RPMI7951 (cell line): ENCODE measurements around the gene TRIM13. TPM values are rescaled to one million over a fixed set of nuclear protein-coding genes. Genes with fewer than 3 reads are reported as not detected.
"Not testable (repeated sequence)": the region's sequence is repeated elsewhere in the genome, so short reads cannot be mapped to it uniquely, and the experiment has no call there.

Experiments used
- DNase-seq: peaks from one replicate; pipeline ENCODE4 v3.0.0-alpha.2; 2012; ENCODE audit warnings: low read depth
- total RNA-seq: library from RNA; depleted of rRNA; stranded (reverse); fragments of >200 nt; shearing (Covaris generic); gene quantifications from 2 replicates; pipeline ENCODE4 v1.2.3, GENCODE V29; 2014

Gene TRIM13
- total RNA-seq, 1 experiment from 2014 or later = 7.4 TPM

- no peak for DNase-seq
Observed at GRCh38 chr13:49997955-49998354, 1.1 kb downstream of the TRIM13 start.

DNA sequence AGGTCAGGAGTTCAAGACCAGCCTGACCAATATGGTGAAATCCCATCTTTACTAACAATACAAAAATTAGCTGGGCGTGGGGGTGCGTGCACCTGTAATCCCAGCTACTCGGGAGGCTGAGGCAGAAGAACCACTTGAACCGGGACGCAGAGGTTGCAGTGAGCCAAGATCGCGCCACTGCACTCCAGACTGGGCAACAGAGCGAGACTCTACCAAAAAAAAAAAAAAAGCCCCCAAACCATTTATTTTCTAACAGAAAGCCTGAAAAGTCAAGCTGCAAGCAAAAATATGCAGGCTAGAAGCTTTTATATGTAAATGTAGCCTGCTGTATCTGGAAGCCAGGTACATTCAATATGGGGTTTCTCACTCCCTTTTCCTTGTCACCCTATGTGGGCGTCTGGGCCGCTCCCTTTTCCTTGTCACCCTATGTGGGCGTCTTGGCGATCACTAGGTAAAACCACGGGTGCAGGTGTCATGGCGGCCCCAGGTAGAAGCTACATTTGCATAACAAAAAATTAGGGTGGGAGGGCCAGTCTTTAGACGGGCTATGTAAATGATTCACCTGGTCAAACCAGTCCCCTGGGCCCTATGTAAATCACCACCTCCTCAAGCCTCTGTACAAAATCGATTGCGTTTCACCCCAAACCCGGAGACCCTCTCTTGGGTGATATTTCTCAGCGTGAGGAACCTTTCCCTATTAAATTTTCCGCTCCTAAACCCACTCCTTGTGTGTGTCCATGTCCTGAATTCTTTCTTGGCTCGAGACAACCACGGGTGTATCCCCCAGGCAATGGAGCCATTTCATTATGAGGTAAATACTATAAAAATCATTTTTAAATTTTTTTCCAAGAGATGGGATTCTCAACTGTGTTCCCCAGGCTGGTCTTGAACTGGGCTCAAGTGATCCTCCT lies 2.1 kb downstream of the TRIM13 start:
- no peak for DNase-seq

DNA sequence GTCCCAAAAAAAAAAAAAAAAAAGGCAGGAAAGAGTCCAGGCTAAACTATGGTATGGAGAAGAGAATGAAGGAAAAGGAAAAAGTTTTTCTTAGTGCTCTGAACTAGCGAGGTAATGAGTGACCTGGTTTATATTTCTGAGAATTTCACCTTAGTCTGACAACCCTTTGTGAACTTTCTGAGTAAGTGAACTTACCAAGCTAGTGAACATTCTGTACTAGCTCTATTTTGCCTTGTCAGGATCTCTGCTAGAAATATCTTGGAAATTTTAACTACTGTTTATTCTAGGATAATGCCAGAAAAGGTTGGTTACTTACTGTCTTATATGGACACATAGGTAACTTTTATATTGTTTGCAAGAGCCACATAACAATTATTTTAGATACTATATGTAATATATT lies 4.4 kb downstream of the TRIM13 start:
- DNase-seq = no peak

GRCh38 chr13:50006426-50007135 lies 9.7 kb downstream of the TRIM13 start:
- DNase-seq = no peak

DNA sequence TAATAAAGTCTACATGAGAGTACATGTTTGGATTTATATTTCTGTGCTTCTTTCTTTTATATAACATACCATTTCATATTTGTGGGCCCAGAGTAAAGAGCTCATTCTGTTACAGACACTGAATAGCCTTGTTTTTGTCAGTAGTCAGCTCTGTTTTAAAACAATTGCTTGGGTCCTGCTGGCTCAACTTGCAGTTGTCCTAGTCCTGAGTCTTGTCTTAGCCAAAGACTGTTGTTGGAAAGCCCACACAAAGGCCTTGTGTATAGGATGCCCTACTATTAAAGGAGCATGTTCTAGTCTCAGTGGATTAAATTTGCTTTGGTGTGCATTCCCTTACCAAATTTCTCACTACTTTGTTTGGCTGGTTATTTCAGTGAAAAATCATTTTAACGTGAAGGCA lies 14.6 kb downstream of the TRIM13 start:
- no peak for DNase-seq

DNA sequence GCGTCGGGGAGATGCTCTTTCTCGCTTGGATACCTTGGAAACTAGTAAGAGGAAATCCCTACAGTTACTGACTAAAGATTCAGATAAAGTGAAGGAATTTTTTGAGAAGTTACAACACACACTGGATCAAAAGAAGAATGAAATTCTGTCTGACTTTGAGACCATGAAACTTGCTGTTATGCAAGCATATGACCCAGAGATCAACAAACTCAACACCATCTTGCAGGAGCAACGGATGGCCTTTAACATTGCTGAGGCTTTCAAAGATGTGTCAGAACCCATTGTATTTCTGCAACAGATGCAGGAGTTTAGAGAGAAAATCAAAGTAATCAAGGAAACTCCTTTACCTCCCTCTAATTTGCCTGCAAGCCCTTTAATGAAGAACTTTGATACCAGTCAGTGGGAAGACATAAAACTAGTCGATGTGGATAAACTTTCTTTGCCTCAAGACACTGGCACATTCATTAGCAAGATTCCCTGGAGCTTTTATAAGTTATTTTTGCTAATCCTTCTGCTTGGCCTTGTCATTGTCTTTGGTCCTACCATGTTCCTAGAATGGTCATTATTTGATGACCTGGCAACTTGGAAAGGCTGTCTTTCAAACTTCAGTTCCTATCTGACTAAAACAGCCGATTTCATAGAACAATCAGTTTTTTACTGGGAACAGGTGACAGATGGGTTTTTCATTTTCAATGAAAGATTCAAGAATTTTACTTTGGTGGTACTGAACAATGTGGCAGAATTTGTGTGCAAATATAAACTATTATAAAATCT lies 15.7 kb downstream of the TRIM13 start:
- DNase-seq = no peak

DNA sequence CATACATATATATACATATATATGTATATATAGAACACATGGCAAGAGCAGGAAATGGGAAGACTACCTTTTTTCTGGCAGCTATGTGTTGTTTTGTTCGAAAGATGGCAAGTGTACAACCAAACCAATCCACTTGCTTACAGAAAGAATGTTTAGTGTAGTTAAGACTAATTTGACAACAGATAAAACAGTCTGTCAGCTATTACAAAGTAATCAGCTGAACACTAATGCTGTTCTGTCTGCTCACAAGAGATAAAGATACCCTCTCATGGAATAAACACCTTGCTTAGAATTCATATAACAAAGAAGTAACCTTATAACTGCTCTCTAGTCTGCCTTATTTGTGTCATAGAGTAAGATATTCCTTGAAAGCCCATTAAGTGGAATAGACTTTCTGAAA lies 17.5 kb downstream of the TRIM13 start:
- DNase-seq = no peak

GRCh38 chr13:50015258-50015657 lies 18.4 kb downstream of the TRIM13 start, which contains the start of gene KCNRG:
KCNRG (plus strand) TSS chr13:50015444; CDS start chr13:50015494, 50 bp downstream.
- no peak for DNase-seq

- no peak for DNase-seq
Observed at GRCh38 chr13:50015750-50016149, 18.9 kb downstream of the TRIM13 start.

- no peak for DNase-seq
Observed at GRCh38 chr13:50016444-50016843, 19.6 kb downstream of the TRIM13 start.

DNA sequence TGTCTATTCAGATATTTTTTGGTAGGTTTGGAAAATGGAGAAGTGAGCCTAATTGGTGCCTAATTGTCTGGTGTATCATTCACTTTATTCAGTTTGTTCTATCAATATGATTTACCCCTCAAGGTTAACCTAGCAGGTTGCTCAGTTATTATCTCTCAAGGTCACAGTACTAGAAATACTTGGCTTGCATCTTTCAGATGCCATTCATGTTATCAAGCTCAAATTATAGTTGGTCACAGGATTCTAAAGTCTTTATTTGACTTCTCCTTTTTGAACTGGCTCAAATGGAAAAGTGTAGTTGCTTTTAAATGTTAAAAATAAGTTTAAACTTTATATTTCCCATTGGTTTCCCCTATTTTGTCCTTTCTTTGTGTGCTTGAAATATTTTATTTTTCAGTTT lies 21.0 kb downstream of the TRIM13 start:
- DNase-seq = no peak

GRCh38 chr13:50025436-50025835 lies 28.6 kb downstream of the TRIM13 start:
- DNase-seq = no peak

DNA sequence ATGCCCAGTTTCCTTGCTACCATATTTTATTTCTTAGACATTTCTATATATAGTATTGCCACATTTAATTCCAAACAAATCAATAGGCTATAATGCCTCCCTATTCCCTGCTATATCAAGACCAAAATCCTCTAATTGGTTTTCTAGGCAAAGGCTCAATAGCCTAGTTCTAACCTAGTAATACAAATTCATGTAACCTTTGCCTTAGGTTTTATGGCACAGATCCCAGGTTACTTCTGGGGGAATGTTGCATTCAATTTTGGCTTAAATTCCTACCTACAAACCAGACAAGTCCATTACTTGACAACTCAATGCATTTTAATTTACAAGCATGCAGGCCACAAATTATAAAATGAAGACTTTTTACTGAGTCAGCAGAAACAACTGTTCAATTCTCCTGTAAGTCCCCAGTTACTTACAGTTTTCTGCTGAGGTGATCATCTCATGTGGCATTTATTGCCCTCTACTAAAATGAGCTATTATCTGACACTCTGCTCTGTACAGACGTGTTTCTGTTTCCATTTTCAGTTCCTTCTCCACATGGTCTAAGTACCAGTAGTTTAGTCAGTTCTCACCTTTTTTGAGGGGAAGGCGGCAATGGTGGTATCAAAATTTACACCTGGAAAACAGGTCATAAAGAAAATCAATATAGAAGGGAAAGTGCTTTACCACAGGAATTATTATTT lies 30.1 kb downstream of the TRIM13 start:
- no peak for DNase-seq

DNA sequence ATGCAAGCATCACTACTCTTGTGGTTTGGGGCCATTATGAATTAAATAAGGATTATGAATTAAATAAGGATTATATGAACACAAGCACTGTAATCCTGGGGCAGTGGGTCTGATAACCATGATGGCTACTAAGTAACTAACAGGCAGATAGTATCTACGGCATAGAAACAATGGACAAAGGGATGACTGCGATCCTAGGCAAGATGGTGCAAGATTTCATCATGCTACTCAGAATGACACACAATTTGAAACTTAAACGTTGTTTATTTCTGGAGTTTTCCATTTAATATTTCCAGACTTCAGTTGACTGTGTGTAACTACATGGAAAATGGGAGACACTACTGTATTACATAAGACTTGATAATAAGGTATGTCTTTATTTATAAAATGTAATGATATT lies 33.5 kb downstream of the TRIM13 start:
- peak; percentile 2 for DNase-seq

DNA sequence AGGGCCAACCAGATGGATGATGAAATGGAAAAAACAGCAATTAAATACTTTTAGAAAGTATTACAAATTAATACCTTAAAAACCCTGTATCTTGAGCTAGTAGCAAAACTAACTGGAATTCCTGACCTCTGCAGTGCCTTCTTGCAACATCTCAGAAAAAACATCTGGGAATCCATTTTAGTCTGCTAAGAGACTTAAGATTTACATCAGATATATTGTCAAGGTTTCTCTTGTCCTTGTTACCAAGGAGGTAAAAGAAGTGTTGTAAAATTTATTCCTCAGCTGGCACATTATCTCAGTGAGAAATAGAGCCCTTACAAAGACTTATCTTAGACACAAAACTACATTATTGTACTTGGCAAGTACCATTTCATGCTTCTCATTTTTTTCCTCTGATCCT lies 36.9 kb downstream of the TRIM13 start:
- DNase-seq = no peak

- no peak for DNase-seq
Observed at GRCh38 chr13:50037788-50038187, 40.9 kb downstream of the TRIM13 start.

GRCh38 chr13:50038266-50038665 lies 41.4 kb downstream of the TRIM13 start:
- DNase-seq = no peak

GRCh38 chr13:50052478-50052877 lies 55.6 kb downstream of the TRIM13 start:
- DNase-seq = no peak

DNA sequence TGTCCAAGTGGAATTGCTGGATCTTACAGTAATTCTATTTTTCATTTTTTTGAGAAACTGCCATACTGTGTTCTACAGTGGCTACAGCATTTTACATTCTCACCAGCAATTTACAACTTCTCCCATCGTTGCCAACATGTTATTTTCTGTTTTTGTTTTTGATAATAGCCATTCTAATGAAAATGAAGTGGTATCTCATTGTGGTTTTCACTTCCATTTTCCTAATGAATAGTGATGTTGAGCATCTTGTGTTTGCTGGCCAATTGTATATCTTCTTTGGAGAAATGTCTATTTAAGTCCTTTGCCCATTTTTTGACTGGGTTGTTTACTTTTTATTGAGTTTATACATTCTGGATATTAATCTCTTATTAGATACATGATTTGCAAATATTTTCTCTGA lies 57.0 kb downstream of the TRIM13 start:
- DNase-seq = no peak

DNA sequence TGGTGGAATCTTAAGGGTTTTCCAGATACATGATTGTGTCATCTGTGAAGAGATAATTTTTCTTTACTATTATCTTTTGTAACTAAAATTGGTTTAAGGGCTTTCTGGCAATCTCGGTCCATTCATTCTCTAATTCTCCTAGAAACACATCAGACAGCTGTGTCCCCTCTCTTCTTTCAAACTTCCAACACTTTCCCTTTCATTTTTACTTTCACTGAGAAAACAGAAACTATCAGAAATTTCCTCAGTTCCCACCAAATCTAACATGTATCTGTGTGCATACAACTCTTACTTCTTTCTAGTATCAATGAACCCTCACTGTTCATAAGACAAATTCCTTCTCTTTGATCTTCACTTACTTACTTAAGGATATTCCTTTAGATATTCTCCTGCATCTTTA lies 58.6 kb downstream of the TRIM13 start:
- DNase-seq = no peak

DNA sequence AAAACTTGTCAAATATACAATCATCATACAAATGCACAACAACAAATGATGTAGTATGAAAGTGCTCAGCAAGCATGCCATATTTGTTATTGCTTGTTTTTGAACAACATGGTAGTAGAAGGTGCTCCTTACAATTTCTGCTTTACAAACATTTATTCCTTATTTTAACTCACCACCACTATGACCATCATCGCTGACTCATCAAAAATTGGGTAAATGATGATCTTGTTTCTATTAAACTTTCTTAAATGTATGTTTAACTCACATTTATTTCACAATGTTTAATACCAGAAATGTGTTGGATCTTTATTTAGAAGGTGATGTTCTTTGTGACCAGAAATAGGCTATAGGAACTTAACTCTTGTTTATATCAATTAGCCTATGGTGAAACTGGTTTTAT lies 63.9 kb downstream of the TRIM13 start:
- no peak for DNase-seq

DNA sequence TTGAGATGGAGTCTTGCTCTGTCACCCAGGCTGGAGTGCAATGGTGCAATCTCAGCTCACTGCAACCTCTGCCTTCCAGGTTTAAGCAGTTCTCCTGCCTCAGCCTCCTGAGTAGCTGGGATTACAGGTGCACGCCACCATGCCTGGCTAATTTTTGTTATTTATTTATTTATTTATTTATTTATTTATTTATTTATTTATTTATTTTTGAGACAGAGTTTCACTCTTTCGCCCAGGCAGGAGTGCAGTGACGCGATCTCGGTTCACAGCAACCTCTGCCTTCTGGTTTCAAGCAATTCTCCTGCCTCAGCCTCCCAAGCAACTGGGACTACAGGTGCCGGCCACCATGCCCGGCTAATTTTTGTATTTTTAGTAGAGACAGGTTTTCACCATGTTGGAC lies 65.5 kb downstream of the TRIM13 start:
- not testable (repeated sequence) for DNase-seq
